ENCODE measurements around the gene TAC4.

TAC4 gene

DNA sequence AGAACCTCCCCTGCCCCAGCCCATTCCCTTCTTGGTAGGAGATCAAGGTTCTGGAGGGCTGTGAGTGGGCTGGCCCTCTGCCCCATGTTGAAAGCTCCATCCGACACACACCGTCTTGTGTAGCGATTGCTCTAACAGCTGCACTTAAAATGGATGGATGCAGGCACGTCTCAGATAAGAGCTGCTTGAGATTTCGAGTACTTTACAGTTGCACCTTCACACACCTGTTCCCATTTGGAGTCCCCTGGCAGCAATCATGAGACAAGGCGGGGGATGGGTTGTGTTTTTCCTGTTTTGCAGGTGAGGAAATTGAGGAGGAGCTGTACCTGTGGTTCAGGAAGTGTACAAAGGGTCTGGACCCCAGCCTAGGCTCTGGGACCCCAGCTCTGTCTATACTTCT is 25.6 kb upstream of the TAC4 start:
- no peak for DNase-seq (ENCODE audit: low spot score)

DNA sequence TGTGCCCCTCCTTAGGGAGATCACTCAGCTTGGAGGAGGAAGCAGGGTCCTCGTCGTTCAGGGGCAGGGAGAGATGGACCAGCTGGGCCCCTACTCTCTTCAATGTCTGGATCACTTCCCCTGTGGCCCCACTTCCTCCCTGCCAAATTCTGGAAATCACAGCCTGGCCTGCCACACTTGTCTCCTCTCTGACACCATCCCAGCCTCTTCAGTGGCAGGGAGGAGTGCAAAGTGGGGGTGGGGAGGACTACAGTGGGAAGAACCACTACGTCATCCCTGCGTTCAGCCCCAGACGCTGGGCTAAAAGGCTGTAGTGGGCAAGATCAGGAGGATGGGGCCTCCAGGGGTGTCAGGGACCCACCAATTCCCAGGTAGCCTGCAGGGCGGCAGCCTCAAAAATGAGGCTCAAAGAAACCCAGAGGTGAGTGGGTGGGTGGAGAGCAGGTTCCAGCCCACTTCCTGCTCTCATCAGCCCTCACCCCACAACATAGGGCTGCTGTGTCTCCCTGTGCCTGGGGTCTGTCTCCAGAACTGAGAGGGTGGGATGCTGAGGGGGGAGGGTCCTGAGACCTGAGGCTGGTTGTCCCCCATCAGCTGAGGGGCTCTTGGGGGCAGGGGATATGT is 25.0 kb upstream of the TAC4 start:
- no peak for DNase-seq (ENCODE audit: low spot score)

DNA sequence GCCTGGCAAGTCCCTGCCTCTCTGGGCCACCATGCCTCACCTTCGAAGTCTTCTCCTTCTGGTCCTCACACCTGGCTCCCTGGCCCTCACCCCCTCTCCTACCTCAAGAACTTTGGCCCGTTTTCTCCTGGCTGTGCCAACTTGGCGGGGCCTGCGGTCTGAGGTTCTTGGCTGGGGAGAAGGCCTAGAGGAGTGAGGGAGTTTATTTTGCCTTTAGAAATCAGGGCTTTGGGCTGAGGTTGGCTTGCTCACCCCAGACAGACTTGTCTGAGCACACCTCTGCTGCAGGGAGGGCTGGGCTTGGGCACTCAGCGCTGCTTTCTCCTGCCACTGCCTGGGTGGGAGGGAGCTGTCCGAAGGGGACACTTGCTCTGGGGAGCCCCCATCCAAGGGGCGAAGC is 23.3 kb upstream of the TAC4 start:
- DNase-seq (ENCODE audit: low spot score): no peak

DNA sequence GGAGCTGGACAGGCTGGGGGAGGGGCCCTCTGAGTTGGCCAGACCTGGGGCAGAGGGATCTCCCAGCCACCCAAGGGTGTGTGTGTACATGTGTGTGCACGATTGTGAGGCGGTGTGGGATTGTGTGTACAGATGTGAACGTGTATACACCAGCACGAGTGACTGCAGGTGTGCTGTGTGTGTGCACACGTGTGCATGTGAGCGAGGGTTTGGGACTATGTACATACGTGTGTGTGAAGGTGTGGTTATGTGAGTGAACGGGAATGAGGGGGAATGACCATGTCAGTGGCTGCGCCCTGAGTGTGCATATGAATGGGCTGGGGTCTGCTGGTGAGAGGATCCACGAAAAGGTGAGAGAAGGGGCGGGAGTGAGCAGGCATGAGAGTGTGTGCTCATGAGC is 22.4 kb upstream of the TAC4 start:
- no peak for DNase-seq (ENCODE audit: low spot score)

DNA sequence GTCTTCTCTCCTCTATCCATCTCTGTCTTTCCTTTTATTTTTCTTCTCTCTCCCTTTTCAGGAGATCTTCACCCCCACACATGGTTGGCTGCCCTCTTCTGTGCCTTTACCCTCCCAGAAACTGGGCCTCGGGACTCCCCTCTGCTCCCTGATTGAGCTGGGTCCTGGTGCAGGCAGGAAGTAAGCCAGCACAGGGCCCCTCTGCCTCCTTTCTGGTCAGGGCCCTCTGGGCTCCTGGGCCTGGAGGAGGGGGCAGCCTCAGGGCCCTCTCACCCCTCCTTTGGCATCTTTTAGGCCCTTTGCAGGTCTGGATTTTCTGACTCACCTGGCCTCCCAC is 21.1 kb upstream of the TAC4 start:
- DNase-seq (ENCODE audit: low spot score): no peak

DNA sequence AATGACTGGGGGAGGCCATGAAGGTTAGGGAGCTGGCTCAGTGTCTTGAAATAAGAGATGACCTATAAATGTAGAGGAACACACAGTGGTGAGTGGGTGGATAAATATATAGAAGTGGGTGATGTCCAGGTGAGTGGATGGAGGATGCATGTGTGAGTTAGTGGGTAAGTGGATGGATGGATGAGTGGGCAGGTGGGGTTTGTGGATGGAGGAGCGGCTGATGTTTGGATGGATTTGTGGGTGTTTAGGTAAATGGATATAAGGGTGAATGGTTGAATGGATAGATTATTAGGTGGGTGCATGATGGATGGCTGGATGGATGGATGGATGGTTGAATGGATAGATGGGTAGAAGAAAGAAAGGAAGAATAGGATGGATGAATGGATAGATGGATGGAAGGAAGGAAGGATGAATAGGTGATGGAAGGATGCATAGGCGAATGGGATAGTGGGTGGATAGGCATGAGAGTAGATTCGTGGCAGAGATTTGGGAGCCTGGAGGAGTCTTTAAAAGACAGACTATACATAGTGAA is 19.1 kb upstream of the TAC4 start:
- no peak for DNase-seq (ENCODE audit: low spot score)

DNA sequence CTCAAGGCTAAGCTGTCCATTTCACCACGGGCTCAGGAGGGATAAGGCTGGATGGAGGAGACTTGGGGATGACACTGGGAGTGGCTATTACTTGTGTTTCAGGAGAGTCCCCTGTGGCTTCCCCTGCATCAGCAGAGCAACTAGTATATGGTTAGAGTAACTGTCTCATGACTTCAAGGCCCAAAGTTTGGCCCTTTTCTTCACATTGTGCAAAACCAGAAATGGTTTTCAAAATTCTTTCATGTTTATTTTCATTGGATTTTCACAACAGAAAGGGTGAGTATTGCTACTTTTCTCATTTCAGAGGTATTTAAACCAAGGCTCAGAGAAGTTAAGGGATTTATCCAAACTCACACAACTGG is 18.1 kb upstream of the TAC4 start:
- DNase-seq (ENCODE audit: low spot score): no peak

DNA sequence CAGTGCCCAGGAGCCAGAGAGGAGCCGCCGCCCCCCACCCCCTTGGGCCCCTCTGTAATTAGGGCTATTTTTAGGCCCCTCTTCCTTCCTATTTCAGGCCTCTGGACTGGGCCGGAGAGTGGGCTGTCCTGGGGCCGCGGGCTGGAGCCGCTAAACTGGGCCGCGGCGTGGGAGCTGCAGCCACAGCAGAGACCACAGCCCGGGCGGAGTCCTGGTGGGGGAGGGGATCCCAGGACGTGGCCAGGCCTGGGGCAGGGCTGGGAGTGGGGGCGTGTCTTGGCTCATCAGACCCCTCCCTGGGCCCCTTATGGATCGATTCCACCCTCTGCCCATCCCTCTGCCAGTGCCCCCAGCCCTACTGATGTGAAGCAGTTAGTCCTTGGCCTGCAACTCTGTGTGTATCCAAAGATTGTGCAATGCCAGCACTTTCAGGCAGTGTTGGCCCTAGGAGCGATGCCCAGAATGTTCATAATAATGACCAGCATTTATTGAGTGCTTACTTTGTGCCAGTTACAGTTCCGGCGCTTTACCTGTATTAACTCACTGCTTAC is 15.0 kb upstream of the TAC4 start:
- no peak for DNase-seq (ENCODE audit: low spot score)

DNA sequence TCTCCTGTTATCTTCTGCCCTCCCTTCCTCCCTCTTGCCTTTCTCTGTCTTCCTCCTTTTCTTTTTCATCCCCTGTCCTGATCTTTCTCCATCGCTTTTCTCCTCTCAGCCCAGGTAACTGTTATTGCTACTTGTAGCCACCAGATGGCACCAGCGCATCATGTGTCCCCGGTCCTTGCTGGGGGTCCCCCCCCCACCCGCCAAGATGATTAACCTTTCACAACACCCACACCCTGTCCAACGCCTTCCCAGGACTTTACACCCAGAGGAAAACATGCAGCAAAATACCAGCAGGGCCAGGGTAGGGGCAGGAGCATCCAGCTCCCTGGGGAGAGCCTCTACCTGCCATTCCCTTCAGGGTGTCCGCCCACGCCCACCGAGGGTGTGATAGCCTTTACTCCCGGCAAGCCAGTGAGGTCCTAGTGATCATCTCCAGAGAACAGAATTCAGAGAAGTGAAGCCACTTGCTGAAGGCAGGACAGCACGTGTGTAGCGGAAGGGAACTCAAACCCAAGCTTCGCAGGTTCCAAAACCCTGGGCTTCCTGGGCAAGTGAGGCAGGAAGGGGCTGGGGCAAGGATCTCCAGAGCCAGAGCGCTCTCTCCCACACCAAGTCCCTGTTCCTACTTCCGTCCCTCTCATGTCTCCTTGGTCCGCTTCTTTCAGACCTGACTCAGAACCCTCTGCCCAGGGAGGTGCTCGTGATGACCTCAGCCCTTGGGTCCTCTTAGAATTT is 13.4 kb upstream of the TAC4 start:
- DNase-seq (ENCODE audit: low spot score): peak; percentile 57

DNA sequence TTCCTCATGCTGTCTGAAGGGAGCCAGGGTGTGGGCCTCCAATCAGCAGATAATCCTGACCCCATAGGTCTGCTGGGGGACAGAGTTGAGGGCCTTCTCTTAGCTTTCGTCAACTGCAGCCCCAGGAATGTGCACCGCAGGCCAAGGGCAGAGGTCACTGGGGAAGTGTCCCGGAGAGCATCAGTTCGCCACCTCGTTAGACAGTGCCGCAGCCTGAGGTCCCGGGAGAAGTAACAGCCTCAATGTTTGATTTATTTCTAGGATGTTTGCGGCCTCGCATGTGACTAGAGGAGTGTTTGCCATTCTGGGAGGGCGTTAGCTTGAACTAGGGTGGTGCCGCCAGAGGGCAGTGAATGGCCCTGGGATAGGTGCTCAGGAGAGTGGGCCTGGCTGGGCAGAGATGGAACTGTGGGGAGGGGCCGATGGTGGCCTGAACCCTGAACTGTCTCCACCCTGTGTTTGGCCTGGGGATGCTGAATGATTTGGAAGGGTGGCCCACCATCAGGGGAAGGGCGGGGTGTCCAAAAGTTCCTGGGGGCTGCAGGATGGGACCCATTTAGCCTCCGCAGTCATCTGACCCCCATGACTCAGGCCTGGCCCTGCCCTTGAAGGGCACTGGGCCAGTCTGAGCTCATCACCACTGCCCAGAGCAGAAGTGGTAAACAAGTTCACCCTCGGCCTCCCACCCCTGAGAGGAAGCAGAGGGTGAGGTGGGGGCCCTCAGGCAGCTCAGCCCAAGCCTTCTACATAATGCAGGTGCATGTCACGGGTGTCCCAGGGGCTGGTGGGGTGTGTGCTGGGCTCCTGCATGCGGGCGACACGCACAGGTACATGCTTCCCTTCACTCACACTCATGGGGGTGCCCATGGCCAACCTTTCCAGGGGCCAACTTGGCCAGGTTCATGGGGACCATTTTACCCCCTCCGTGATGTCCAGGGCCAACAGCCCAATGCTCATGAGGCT is 12.4 kb upstream of the TAC4 start:
- no peak for DNase-seq (ENCODE audit: low spot score)

DNA sequence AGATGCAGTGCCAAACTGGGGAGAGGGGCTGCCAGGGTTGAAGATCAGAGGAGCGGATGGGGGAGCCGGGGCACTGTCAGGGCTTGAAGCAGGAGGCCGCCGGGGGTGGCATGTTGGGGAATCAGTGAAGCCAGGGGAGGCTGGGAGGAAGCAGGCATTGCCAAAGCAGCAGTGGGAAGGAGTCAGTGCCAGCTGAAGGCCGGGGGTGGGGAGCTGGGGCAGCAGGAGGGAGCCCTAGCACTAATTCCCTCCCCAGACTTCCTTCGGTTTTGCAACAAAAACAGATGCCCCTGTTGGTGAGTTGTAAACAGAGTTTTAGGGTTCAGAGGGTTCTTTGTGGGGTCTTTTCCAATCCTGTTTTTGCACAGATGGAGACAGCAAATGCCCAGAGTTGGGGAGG is 10.9 kb upstream of the TAC4 start:
- no peak for DNase-seq (ENCODE audit: low spot score)

DNA sequence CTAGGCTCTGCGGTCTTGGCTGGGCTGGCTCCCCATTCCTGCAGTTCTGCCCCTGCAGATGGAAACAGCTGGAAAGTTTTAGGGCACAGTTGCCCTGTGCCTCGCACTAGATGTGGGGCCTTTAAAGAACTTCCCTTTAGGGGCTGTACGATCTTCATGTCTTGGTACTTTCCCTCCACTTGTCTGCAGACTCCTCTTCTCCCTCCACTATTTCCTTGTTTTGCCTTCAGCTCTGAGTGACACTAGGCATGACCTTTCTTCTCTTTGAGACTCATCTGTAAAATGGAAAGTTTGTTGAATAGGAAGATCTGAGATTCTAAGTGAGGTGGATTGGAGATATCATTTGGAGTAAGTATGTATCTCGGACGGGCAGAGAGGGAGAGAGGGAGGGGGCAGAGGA is 6.3 kb upstream of the TAC4 start:
- DNase-seq (ENCODE audit: low spot score): no peak

DNA sequence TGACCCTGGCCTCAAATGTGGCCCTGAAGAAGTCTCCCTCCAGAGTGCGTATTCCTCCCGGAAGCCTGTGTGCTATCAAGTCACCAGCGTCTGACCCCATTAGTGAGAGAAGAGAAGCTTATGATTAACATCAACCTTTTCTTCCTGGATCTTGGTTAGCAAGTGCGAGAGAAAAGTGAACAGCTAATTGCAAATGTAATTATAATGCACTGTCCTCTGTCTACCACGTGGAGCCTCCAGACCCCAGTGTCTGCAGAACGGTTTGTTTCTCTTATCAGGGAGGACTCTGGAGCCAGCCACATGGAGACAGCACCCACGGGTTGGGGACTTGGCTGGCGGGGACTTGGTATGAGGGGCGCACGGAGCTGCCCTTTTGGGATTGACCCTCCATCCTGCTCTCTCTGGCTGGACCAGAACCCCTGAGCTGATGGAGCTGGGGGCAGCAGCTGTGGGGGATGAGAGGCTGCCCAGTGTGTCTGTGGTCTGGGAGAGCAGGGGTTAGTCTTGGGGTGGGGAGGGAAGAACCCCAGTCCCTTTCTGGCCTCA is 5.7 kb upstream of the TAC4 start:
- peak; percentile 72 for DNase-seq (ENCODE audit: low spot score)

DNA sequence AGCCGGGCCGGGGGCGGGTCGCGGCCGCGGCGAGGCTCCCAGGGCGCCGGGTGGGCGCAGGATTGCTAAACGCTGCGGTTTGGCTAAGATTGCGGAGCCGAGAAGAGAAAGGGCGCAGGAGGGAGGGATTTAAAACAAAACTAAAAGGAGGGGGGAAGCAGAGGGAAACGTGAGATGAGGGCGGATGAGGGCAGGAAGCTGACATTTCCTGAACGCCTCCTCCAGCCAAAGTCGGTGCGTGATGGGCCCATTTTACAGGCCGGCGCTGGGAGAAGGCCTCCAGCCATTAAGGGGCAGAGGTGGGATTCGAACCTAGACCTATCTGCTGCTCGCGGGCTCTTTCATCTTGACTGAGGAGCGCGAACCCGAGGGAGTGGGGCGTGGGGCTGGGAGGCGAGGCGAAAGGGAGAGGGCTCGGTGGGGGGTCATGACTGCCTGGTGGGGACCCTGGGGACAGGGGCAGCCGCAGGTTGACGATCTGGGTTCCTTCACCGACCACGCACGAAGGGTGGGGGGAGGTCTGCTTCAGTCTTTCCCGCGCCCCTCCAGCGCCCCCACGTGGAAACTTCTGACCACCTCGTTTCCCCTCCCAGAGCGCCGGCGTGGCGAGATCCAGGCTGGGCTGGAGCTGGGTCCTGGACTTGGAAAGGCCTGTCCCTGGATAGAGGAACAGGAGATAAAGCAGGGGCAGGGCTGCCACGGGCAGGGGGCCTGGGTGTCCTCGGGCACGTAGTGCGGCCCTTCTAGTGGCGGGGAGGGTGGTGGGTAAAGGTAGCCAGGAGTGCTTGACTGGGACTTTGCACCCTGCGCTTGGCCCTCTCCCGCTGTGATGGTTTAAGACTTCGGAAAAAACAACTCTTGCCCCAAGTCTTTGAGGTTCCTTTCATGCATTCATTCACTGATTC is 3.8 kb upstream of the TAC4 start:
- peak; percentile 67 for DNase-seq (ENCODE audit: low spot score)

DNA sequence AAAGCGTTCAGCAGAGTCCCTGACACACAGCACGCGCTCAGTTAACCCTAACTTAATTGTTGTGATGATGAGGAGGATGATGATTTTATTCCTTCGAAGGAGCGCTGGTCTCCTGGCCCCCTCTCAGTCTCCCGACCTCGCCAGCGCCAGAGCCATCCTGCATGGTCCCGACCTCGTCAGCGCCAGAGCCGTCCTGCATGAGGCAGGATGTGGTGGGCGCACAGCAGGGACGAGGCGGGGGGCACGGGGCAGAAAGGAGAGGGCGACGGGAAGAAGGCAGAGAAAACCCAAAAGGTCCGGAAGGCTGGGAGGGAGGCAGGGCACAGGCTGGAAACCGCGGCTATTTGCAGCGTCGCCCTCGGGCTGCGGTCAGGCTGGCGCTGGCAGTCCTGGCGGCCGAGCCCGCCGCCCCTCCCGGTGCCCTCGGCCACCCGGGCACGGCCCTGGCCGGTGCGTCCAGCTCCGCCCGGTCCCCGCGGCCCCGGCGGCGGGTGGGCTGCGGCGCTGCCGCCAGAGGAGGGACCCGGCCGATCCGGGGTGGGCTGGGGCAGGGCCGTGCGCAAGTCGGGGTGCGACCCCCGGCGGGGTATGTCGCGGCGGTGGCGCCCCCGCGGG is 3.0 kb upstream of the TAC4 start:
- no peak for DNase-seq (ENCODE audit: low spot score)

DNA sequence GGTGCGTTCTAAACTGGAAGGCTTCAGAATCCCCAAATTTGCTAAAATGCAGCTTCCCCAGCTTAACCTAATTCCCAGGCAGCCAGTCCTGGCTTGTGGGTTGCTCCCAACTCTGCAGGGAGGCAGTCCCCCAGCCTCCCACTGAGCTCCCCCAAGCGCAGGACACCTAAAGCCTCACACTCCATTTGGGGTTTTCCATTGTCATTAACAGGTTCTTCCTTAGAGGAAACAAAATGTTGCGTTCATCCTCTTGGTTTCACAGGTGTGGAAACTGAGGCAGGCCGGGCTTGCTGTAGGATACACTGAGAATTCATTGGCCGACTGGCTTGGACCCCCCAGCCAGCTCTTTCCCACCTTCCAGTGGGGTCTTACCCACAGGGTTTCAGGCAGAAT is 2.3 kb upstream of the TAC4 start:
- no peak for DNase-seq (ENCODE audit: low spot score)

DNA sequence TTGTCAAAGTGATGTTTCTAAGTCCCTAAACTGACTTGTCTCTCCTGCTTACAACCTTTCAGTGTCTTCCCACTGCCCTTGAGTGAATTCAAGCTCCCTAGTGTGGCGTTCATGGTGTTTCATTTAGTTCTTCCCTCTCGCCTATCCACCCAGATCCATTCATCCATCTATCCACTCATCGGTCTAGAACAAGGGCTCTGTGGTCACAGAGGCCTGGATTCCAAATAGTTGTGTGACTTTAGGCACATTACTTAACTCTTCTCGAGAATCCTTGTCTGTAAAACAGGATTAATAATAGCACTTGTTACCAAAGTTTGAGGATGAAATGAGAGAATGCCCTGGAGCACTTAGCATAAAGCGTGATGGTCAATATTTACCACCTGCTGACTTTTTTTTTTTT is 870 bp upstream of the TAC4 start:
- no peak for DNase-seq (ENCODE audit: low spot score)

DNA sequence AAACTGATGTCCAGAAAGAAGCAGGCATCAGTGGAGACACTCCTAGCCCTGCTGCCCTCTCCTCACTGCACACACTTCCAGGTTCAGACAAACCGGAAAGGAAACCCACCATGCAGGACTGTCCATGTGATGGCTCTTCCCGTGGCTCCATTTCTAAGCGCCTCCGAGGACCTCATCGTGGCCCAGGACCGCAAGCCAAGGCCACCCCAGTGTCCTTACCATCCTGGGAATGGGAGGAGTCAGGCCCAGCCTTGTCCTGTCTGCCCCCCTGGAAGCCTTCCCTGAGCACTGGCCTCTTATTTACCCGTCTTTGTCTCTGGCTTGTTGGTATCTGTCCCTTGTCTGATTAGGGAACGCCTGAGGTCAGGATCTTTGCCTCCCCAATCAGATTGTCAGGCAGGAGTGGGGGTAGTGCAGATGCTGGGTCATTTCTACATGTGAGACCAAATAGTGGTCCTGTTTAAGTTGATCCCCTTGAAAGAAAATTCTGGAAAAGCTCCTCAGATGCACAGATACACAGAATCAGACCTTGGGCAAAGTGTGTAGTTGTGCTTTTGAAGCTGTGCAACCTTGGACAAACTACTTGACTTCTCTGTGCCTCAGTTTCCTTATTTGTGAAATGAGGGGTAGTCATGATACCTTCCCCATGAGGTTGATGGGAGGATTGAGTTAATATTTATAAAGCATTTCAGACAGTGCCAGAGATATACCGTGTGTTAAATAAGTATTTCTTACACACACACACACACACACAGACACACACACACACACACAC is 744 bp downstream of the TAC4 start:
- no peak for DNase-seq (ENCODE audit: low spot score)

DNA sequence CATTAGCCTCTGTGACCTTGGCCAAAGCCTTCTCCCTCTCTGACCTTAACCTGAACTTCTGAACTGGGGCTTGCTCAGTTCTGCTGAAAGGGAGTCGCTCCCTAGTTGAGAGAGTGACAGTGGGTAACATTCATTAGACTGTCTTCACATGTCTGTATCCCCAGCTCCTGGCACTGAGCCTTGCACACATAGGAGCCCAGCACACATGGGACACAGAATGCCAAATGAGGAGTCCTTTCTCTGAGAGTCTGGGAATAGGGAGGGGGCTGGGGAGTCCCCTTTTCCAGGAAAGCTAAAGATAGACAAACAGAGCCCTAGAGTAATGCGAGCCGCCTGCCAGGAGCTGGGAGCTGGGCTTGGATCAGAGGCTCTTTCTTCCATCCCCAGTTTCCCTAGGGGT is 2.5 kb downstream of the TAC4 start:
- DNase-seq (ENCODE audit: low spot score): no peak

Measured in SK-N-DZ (cell line).